GM03348 (cell line): ENCODE measurements around the gene GBP4.
"Not testable (repeated sequence)": the region's sequence is repeated elsewhere in the genome, so short reads cannot be mapped to it uniquely, and the experiment has no call there.

Experiments used
- DNase-seq: peaks from one replicate; pipeline ENCODE4 v3.0.0; 2012; ENCODE audit warnings: low spot score

The GBP4 gene, protein sequence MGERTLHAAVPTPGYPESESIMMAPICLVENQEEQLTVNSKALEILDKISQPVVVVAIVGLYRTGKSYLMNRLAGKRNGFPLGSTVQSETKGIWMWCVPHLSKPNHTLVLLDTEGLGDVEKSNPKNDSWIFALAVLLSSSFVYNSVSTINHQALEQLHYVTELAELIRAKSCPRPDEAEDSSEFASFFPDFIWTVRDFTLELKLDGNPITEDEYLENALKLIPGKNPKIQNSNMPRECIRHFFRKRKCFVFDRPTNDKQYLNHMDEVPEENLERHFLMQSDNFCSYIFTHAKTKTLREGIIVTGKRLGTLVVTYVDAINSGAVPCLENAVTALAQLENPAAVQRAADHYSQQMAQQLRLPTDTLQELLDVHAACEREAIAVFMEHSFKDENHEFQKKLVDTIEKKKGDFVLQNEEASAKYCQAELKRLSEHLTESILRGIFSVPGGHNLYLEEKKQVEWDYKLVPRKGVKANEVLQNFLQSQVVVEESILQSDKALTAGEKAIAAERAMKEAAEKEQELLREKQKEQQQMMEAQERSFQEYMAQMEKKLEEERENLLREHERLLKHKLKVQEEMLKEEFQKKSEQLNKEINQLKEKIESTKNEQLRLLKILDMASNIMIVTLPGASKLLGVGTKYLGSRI

DNA sequence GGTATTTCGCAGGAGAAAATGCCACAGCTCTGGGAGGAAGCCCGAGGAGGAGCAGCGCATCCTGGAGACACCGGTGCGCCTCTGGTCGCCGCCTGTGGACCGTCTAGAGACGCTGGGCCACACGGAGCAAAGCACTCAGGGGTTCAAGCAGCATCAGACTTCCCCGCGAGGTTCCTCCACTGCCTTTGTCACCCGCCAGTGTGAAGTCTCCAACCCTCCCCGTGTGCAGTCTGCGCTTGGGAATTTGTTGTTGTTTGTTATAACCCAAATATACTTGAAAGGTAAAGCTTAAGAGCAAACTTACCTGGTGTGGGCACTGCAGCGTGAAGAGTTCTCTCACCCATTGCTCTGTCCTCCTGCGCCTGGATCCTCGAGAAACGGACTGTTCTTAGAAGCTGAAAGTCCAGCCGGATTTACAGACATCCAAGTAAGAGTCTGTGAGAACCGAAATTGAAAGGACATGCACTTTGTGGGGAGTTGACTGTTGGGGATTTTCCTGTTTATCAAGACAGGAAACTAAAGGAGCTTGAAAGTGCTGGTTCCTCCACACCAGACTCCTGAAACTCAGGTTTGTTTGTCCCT lies at the start of gene GBP4:
Gene GBP4, minus strand, starts transcription at position 452 of the 582 bp plus-strand sequence. Its CDS starts 108 bp downstream, at position 344.
- DNase-seq, result no peak

DNA sequence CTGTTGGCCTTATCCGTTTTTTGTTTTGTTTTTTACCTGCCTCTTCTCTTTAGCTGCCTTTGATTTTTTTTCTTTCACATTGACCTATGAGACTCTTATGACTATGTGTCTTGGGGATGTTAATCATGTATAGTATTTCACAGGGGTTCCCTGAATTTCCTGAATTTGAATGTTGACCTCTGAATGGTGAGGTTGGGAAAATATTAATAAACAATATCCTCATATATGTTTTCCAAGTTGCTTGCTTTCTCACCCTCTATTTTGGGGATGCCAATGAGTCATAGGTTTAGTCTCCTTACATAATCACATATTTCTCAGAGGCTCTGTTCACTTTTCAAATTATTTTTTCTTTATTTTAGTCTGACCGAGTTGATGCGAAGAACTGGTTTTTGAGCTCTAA lies 44.3 kb upstream of the GBP4 start:
- no peak for DNase-seq

DNA sequence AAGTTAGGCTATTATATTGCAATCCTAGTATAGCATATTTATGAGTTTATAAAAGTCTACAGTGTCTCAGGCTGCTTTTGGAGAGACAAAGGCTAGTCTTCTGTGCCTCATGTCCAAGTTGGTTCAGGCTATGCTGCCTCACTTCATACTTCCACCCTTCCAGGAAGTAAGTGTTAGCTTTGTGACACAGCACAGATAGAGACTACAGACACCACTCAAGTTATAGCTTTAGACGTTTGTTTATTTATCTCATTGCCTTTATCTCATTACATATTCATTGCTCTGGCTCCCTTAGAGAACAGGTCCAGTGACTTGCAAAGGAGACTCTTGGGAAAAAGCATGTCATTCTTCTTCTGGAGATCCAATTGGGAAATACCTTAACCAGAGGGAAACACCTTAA lies 22.6 kb upstream of the GBP4 start:
- no peak for DNase-seq

DNA sequence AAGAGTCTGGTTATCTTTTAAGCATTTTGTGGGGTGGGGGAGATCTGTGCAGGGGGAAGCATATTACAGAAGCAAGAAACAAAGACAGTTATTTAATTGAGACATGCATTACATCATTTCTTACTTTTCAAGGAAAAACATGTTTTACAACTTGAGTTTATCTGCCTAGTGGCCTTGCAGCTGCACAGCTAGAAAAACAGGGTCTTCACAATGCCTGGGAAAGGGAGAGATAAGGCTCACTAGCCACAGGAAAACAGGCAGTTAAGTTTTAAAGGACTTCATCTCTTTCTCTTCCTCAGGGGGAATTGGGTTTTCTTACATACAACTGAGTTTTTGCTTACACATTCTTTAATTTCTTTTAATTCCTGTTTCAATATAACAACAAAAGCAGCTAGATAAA lies 21.1 kb upstream of the GBP4 start:
- not testable (repeated sequence) for DNase-seq

DNA sequence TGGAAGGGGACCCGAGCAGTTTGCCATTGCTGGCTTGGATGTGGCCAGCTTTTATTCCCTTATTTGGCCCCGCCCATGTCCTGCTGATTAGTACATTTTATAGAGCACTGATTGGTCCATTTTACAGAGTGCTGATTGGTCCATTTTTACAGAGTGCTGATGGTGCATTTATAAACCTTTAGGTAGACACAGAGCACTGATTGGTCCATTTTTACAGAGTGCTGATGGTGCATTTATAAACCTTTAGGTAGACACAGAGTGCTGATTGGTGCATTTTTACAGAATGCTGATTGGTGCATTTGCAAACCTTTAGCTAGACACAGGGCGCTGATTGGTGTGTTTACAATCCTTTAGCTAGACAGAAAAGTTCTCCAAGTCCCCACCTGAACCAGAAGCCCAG lies 20.2 kb upstream of the GBP4 start:
- DNase-seq, result not testable (repeated sequence)

GRCh38 chr1:89213347-89213746 lies 14.6 kb upstream of the GBP4 start:
- no peak for DNase-seq

GRCh38 chr1:89211035-89211634 lies 12.4 kb upstream of the GBP4 start:
- no peak for DNase-seq

GRCh38 chr1:89206373-89206772 lies 7.6 kb upstream of the GBP4 start:
- no peak for DNase-seq

- peak; percentile 13 for DNase-seq
Measured at GRCh38 chr1:89203166-89203565, 4.4 kb upstream of the GBP4 start.

GRCh38 chr1:89201106-89201794 lies 2.5 kb upstream of the GBP4 start:
- no peak for DNase-seq

DNA sequence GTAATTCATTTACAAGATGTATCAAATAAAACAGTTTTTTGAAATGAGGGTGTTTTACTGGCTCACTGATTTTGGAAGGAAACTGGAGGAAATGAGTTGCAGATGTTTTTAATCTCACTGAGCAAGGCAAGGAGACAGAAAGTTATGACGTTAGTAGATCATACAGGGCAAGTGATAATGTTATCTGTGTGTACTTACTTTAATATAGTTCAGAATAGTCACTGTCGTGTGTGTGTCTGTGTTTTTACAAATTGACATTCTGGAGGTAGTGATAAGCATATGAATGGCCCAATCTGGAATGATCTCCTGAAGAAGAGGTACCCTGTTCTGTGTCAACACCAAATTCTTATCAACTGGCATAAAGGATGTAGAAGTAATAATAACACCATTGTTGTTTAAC lies 1.9 kb upstream of the GBP4 start:
- DNase-seq, result peak; percentile 29

- no peak for DNase-seq
Measured at GRCh38 chr1:89199525-89200031, 836 bp upstream of the GBP4 start.

- no peak for DNase-seq
Measured at GRCh38 chr1:89198081-89198480, 661 bp downstream of the GBP4 start.

DNA sequence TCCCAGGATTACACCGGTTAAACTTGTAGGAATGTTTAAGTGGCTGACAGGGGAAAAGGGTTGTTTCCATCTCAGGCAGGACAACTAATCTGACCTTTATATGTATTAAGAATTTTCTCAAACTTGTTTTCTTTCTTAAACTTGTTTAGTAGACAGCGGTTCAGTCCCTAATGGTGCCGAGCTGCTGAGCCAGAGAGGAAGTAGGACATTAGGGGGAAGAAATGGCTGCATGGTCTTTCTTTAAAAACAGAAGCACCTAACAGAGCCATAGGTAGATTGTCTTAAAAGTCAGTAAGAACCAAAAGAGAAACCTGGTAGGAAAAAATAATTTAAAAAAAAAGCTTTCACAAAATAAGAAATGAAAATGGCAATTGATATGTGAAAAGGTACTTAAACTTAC lies 3.3 kb downstream of the GBP4 start:
- no peak for DNase-seq

- no peak for DNase-seq
Measured at GRCh38 chr1:89191314-89191713, 7.4 kb downstream of the GBP4 start.

- no peak for DNase-seq
Measured at GRCh38 chr1:89190017-89190416, 8.7 kb downstream of the GBP4 start.

- no peak for DNase-seq
Measured at GRCh38 chr1:89179343-89179742, 19.4 kb downstream of the GBP4 start.

- DNase-seq, result no peak
Measured at GRCh38 chr1:89176971-89177370, 21.8 kb downstream of the GBP4 start.

GRCh38 chr1:89175601-89176256 lies 23.0 kb downstream of the GBP4 start, which contains the start of gene GBP7:
GBP7 (minus strand) TSS chr1:89176003; CDS start chr1:89171935, 4,068 bp downstream.
- DNase-seq, result no peak

DNA sequence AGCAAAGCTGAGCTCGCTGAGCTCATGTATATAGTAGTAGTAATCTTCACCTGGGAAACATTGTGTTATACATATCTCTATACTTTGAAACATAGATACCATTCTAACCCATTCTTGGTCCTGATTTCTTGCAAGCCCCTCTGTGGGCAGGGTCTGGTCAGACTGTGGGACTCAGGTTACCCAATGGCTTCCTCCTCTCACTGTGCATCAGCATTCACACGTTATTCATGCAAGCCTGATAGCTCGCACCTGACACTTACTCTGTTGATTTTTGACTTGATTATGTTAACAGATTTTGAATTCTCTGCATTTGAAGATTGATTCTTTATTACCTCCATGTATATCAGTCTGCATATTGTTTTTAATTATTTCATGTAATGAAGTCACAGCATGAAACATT lies 24.3 kb downstream of the GBP4 start:
- no peak for DNase-seq

DNA sequence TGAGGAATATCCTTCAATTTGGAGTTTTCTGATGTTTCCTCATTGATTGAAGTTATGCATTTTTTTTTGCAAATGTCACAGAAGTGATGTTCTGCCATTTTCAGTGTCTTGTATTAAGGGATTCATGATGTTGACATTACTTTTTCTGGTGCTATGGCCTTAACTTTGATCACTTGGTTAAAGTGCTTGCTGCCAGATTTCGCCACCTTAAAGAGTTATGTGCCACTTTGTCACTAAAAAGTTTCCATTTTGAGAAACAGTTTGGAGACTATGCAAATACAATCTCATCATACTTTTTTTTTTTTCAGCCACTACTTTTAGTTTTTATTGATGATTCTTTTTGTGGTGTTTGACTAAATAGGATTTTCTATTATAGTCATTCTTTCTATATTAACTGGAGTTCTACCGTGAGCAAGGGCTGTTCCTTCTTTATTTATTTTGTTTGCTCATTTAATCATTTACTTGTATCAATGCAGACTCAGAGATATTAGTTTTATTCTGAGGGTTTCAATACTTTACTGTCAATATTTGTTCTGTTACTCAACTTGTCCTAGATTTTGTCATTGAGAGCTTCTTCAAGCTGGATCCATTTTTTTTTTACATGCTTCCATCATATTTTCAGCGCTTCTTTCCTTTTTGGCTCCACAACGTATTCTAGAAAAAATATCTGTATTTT lies 26.1 kb downstream of the GBP4 start:
- no peak for DNase-seq
